Measurements from ENCODE around the gene ATP10D.
"Not testable (repeated sequence)": the region's sequence is repeated elsewhere in the genome, so short reads cannot be mapped to it uniquely, and the experiment has no call there.

ATP10D gene

GRCh38 chr4:47538825-47539154 is 53.7 kb downstream of the ATP10D start:
- no peak for DNase-seq (ENCODE audit: low read depth)
- TF ChIP-seq CTCF (conservative IDR thresholded peaks at IDR 0.05; ENCODE audit: control insufficient read depth, insufficient read depth, low read depth, low read length) = no peak
- no peak overlapping the region for H3K4me3 ChIP-seq (ENCODE audit: control insufficient read depth, low read depth, low read length)

- H3K4me3 ChIP-seq (ENCODE audit: control insufficient read depth, low read depth, low read length) = not testable (repeated sequence)
- DNase-seq (ENCODE audit: low read depth) = peak; percentile 30
These were observed 57.6 kb downstream of the ATP10D start for GRCh38 chr4:47542640-47543039.

DNA sequence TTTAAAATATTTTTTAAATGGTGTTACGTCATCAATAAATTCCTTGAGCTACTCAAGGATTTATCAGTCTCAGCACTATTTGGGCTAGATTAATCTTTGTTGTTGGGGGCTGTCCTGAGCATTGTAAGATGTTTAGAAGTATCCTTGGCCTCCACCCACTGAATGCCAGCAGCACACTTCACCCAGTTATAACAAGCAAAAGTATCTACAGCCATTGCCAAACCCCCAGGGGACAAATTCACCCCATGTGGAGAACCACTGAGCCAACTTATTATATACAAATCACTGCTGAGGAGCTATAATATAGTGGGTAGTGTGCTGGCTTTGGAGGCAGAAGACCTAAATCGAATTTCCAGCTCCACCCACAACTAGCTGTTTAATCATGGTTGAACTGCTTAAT is 58.3 kb downstream of the ATP10D start:
- H3K4me3 ChIP-seq (ENCODE audit: control insufficient read depth, low read depth, low read length) = no peak overlapping the region
- peak; percentile 31 for DNase-seq (ENCODE audit: low read depth)
- TF ChIP-seq CTCF (conservative IDR thresholded peaks at IDR 0.05; ENCODE audit: control insufficient read depth, insufficient read depth, low read depth, low read length) = no peak

DNA sequence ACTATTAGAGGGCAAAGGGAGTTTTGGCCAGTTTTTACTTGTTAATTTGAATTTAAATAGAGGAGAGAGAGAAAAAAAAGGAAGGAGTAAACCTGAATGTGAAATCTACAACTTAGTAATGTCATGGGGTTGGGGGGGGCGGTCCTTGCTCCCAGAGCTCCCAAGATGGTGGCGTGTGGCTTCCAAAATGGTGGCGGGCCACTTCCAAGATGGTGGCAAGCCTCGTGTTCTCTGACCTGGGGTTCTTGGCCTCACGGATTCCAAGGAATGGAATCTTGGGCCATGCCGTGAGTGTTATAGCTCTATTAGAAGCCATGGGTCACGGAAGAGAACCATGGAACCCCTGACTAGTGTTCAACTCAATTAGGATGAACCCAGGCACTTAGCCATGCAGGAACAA is 65.3 kb downstream of the ATP10D start:
- H3K4me3 ChIP-seq (ENCODE audit: control insufficient read depth, low read depth, low read length); DNase-seq (ENCODE audit: low read depth): not testable (repeated sequence)

DNA sequence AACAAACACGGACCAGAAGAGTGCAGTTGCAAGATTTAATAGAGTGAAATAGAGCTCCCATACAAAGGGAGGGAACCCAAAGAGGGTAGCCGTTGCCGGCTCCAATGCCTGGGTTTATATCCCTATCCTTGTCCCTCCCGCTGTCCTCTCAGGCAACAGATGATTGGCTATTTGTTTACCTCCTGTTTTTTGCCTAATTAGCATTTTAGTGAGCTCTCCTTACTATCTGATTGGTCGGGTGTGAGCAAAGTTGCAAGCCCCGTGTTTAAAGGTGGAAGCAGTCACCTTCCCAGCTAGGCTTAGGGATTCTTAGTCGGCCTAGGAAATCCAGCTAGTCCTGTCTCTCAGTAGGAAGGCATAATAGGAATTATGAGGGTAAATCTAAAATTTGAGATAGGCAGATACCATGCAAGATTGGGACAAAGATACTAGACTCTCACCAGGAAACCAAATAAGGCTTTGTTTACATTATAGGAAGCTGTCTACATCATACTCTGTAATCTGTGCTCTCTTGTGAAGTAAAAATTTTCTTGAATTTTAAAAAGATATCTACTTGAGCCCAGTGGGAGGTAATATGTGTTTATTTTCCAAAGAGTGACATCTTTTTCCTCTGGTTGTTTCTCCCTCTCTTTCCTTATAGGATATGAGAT is 65.9 kb downstream of the ATP10D start:
- H3K4me3 ChIP-seq (ENCODE audit: control insufficient read depth, low read depth, low read length) = no peak overlapping the region

DNA sequence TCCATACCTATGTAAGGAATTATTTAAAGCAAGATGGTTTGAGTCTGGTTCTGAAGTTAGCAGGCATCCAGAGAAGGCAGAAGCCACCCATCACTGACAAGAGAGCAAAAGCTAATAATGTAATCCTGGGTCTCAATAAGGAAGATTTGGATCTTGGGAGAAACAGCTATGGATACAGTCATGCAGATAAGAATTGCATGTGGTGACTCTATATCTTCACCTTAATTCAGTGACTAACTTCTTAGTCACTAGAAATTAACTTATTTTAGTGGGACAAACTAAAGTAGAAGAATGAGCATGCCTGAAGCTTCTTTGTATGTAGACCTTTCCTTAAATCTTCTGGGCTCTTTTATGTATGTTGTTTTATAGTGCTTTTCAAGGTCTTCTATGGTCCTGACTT is 66.6 kb downstream of the ATP10D start:
- no peak overlapping the region for H3K4me3 ChIP-seq (ENCODE audit: control insufficient read depth, low read depth, low read length)
- TF ChIP-seq CTCF (conservative IDR thresholded peaks at IDR 0.05; ENCODE audit: control insufficient read depth, insufficient read depth, low read depth, low read length) = no peak
- DNase-seq (ENCODE audit: low read depth) = peak; percentile 50

More for the DNA sequence above, 65.9 kb downstream of the ATP10D start:
- no peak for TF ChIP-seq CTCF (conservative IDR thresholded peaks at IDR 0.05; ENCODE audit: control insufficient read depth, insufficient read depth, low read depth, low read length)
- no peak for DNase-seq (ENCODE audit: low read depth)

- TF ChIP-seq CTCF (conservative IDR thresholded peaks at IDR 0.05; ENCODE audit: control insufficient read depth, insufficient read depth, low read depth, low read length) = no peak
- DNase-seq (ENCODE audit: low read depth) = no peak
- no peak overlapping the region for H3K4me3 ChIP-seq (ENCODE audit: control insufficient read depth, low read depth, low read length)
These were observed 68.5 kb downstream of the ATP10D start for GRCh38 chr4:47553329-47554125.

DNA sequence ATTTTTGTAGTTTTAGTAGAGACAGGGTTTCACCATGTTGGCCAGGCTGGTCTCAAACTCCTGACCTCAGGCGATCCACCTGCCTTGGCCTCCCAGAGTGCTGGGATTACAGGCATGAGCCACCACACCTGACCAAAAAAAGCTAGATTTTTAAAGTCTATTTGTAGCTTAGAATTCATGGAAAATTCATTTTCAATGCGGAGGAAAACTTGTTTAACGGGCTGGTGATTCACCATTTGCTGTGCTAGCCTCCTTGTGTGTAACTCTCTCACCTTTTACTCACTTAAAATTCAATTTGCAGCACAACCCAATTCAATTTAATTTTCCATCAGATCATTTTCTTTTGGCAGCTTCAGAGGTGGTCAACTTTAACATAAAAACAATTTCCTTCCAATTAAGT is 70.8 kb downstream of the ATP10D start:
- H3K4me3 ChIP-seq (ENCODE audit: control insufficient read depth, low read depth, low read length); DNase-seq (ENCODE audit: low read depth): not testable (repeated sequence)
